ENCODE results near the gene TMEM125.

TMEM125 gene

DNA sequence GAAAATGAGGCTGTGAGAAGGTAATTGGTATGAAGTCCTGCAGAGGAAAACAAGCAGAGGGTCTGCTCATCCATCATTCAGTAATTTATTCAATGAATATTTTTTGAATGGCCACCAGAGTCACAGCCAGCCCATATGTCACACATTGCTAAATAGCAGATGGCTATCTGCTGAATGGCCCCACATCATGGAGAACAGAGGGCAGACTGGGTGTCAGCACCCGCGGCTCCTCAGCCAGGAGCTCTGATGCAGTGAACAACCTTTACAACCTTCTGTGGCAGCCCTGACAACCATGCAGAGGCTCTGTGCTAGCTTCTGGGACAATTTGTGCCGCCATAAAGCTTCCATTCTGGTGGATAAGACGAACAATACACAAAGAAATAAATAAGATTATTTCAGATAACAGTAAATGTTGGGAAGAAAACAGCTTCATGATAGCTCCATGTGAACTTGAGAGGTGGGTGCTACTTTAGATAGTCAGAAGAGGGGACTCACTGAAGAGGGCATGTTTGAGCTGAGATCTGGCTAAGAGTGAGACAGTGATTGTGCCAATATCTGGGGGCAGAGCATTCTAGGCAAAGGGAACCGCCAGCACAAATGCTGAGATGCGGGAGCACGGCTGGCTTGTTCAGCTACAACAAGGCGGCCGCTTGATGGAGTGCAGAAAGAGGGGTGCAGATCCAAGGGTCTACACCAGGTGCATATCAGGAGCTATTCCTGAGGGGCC is 18.4 kb downstream of the TMEM125 start:
- Histone ChIP-seq H3K27ac (no peak overlapping the region), H3K4me3 (no peak overlapping the region)

DNA sequence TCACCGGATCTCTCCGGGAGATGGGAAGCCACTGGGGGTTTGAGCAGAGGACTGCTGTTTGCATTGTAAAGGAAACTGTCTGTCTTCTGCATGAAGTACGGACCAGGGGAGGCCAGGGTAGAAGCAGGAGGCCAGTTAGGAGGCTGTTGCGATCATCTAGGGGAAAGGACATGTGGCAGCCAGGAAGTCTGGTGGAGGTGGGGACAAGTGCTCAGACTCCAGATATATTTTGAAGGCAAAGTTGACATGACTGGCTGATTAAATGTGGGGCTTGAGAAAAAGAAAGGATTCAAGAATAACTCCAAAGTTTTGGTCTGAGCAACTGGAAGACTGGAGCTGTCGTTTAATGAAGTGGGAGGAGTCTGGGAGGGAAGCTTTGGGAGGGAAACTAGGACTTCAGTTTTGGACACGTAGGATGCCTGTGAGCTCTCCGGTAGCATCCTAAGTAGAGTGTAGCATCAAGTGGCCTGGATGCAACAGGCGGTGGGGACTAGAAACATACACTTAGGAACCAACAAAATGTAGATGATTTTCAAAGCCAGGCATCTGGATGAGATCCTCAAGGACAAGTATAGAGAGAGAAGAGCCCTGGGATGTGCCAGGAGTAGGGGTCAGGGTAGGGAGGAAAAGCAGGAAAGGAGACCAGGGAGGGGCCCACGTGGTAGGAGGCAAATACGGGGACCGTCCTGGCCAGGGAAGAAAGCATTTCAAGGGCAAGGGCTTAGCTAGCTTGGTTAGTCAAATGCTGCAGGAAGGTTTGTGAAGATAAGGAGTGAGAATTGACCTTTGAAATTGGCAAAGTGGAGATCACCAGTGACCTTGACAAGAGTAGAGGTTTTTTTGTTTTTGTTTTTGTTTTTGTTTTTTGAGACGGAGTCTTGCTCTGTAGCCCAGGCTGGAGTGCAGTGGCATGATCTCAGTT is 19.3 kb downstream of the TMEM125 start:
- H3K27ac ChIP-seq, result no peak overlapping the region
- H3K4me3 ChIP-seq, result no peak overlapping the region

DNA sequence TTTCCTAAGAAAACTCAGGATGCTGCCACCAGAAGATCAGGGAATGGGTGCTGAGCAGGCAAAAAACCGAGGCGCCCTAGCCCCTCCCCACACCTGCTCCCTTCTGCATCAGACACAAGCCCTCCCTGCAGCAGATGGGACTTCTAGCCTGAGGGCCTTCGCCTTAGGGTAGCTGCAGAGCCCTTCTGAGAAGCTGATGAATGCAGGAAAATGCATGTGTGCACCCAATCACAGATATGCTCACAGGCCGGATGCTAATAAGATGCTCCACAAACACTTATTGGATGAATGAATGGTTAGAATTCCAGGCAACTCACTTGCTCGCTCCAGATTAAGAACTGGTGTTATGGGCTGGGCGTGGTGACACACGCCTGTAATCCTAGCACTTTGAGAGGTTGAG is 22.4 kb downstream of the TMEM125 start:
- no peak overlapping the region for H3K27ac ChIP-seq

DNA sequence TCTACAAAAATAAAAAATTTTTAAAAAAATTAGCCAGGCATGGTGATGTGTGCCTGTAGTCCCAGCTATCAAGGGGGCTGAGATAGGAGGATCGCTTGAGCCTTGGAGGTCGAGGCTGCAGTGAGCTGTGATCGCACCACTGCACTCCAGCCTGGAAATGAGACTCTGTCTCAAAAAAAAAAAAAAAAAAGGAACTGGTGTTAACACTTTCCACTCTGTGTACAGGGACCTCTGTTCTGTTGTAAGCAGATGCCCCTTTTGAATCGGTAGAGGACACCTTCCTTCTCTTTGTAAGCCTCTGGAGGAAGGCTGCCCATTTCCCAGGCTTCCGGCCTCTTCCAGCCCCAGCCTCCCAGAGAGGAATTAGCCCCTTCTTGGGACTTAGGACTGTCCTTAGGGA is 22.9 kb downstream of the TMEM125 start:
- Histone ChIP-seq H3K4me3 (no peak overlapping the region), H3K27ac (peak overlapping the region in 4 of 21 experiments; percentile 5 to 46 (median 19))

More for the DNA sequence above, 22.4 kb downstream of the TMEM125 start:
- H3K4me3 ChIP-seq, result no peak overlapping the region

DNA sequence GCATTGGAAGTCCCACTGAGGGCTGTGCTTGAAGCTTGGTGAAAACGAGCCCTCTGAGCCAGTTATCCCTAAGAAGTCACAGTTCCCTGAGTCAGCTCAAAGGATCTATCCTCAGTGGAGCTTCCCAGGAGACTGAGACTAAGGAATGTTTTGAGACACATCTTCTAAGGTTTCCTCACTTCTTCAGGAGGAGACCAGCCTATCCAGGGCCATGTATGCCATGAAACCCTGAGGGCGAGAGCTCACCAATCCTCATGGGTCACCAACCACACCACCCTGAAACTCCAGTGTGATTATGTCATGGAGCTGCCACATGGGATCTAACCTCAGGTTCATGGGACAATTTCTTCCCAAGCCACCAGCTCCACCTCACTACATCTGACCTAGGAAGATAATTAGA is 23.4 kb downstream of the TMEM125 start:
- H3K27ac ChIP-seq, result peak overlapping the region in 6 of 21 experiments; percentile 10 to 83 (median 42)
- no peak overlapping the region for H3K4me3 ChIP-seq

DNA sequence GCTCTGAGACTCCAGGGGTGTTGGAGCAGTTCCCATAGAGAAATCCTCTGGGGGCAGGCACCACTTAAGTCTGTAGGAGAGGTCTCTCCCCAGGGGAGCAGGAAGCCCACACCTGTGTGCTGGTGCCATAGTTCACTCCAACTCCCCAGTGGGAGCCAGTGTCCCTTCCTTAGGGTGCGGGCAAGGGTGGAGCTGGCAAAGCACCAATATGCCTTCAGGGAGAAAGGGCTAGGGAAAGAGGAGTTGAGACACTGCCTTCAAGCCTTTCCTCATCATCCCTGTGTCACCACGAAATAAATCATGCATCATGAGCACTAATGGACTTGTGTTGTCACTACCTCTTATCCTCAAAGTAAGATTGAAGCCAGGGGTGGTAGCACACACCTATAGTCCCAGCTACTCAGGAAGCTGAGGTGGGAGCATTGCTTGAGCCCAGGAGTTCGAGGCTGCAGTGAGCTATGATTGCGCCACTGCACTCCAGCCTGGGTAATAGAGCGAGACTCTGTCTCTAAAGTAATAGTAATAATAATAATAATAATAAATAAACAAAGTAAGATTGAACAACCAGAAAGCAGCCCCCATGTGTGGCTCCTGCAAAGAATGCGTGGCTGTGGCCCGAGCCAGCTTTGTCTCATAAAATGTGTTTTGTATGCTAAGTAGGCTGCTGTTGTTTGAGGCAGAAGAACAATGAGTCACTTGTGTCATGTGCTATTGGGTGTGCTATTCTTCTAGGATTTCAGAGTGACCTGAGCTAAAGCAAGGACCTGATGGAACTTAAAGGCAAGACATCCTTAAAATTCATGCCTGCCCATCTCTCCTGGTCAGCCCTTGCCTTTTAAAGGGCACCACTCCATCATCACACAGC is 24.3 kb downstream of the TMEM125 start:
- H3K27ac ChIP-seq, result peak overlapping the region in 16 of 21 experiments; percentile 2 to 83 (median 43)
- no peak overlapping the region for H3K4me3 ChIP-seq

DNA sequence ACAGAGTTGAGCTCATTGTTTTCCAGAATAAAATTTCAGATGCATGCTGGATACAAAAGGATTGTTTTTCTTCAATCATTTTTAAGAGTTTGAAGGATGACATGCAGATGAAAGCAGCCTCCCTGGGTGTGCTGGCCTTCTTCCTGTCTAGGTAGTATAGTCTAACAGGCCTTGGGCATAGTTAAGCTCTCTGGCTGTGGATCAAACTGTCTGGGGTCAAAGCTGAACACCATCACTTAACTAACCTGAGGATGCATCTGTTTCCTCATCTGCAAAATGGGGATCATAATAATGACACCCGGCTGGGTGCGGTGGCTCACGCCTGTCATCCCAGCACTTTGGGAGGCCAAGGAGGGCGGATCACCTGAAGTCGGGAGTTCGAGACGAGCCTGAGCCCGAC is 25.0 kb downstream of the TMEM125 start:
- peak overlapping the region in 17 of 21 experiments; percentile 7 to 83 (median 50) for H3K27ac ChIP-seq

DNA sequence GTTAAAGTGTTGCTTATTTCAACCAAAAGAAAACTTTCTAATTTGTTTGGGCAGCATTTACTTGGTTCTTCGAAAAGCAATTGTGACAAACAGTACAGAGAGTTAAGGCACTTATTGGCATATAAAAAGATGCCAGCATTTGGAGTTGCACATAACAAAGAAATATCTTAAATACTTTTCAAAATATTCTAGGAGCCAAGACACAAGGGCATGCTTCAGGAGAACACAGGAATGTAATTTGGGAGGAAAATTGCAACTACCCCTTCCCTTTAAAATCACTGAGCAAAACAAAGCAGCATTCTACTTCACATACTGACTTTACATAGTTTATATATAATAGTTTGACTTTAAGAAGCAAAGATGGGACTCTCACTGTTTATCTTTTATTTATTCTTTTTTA is 26.4 kb downstream of the TMEM125 start:
- peak overlapping the region in 8 of 21 experiments; percentile 16 to 83 (median 46) for H3K27ac ChIP-seq
- H3K4me3 ChIP-seq, result no peak overlapping the region

More for the DNA sequence above, 25.0 kb downstream of the TMEM125 start:
- no peak overlapping the region for H3K4me3 ChIP-seq

DNA sequence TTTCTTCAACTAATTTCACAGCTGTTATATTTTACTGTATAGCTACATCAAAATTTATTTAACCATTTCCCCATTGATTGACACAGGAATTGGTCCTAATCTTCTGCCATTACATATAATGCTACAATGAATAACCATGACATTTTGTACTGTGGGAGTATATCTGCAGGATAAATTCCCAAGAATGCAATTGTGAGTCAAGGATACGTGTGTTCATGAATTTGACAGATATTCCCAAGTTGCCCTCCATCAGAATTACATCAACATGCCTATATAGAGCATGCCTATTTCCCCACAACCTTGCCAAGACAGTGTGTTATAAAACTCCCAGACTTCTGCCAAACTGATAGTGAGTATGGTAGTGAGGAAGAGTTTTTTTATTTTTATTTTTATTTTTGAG is 28.3 kb downstream of the TMEM125 start:
- H3K27ac ChIP-seq, result no peak overlapping the region
- H3K4me3 ChIP-seq, result no peak overlapping the region

DNA sequence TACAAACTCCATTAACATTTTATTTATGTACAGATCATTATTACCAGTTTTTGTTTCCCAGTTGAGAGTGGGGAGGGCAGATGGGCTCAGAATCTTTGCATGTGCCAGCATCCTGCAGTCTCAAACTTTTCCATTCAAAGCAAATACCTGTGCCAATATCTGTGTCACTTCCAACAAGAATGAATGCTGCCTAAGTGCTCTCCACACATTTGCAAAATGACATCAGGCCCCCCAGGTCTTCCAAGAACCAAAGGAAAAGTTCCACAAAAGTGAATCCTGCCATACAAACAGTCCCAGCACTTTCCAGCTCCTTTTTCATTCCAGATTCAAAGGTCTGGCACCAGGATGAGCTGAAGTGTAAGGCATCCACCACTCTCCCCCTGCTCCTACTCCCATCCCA is 29.3 kb downstream of the TMEM125 start:
- H3K4me3 ChIP-seq, result no peak overlapping the region
- peak overlapping the region in 4 of 21 experiments; percentile 49 to 69 (median 58) for H3K27ac ChIP-seq

DNA sequence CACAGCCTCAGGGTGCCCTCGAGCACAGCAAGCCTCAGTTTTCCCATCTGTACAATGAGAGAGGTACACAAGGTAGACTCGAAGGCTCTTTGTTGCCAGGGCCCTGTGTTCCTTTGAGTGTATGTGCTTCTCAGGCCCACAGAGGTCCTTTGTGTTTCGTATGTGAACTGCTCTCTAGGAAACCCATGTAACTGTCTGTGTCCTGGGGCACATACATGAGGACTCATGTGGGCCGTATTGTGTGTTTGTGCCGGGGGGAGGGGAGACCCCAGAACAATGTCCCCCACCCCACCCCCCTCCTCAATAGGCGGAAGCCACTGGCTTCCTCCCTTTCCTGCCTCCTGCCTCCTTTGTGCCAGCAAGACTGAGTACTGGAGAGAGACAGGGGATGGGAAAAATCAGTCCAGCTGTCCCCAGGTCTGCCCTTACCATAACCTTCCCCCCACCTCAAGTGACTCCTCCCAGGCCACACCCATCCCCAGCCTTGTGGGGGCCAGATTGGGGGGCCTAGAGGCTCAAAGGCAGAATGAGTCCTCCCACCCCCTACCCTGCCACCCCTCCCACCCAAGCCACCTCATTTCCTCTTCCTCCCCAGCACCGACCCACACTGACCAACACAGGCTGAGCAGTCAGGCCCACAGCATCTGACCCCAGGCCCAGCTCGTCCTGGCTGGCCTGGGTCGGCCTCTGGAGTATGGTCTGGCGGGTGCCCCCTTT is 30.8 kb downstream of the TMEM125 start, which contains the start of gene TIE1:
TSS of gene TIE1 (plus strand) at position 605 of the 717 bp plus-strand sequence. CDS start at position 695, 90 bp downstream.
- Histone ChIP-seq H3K4me3 (peak within 1 kb of the TSS in 5 of 7 experiments; percentile 3 to 27 (median 17)), H3K27ac (peak within 1 kb of the TSS in 10 of 21 experiments; percentile 4 to 69 (median 32))

DNA sequence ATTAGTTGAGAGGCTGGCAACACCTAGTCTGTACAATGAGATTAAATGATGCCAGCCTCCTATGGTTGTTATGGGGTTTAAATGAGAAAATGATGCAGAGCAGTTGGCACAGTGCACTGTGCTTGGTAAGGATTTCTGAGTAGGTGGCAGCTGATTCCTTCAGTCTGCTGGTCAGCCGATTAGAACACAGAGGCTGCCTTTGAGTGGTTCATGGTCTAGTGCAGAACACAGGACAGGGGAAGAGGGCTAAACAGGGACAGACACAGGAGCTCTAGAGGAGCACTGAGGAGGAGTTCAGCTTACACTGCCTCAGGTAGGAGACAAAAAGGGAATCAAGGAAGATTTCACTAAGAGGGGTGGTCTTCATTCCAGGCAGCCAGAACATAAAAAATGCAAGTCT is 32.4 kb downstream of the TMEM125 start:
- peak overlapping the region in 1 of 21 experiments; percentile 69 for H3K27ac ChIP-seq

DNA sequence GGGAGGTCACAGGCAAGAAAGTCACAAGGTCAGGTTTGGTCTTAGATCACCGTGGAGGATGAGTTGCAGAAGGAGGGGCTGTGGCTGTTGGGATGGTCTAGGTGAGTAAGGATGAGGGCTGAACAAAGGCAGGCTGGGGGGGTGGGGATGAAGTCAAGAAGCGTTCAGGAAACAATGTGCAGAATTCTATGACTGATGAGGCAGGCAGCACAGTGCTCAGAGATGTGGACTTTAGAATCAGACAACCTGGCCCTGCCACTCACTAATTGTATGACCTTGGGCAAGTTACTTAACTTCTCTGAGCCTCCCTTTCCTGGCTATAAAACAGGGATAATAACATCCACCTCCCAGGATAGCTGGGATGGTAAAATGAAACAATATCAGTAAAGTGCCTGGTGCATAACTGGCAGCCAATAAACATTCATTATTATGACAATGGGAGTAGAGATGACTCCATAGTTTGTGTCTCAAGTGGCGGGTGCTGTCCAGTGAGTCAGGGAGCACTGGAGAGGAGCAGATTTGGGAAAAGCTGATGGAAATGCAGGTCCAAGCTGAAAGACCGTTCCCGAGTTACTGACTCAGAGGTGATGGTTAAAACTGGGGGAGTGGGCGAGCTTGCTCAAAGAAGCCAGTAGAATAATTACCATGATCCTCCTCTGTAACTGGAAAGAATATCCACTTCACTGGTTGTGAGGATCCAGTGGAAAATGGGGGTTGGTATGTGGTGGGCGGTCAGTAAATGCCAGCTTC is 33.1 kb downstream of the TMEM125 start:
- peak overlapping the region in 1 of 7 experiments; percentile 27 for H3K4me3 ChIP-seq
- peak overlapping the region in 1 of 21 experiments; percentile 43 for H3K27ac ChIP-seq

More for the DNA sequence above, 32.4 kb downstream of the TMEM125 start:
- peak overlapping the region in 1 of 7 experiments; percentile 27 for H3K4me3 ChIP-seq

DNA sequence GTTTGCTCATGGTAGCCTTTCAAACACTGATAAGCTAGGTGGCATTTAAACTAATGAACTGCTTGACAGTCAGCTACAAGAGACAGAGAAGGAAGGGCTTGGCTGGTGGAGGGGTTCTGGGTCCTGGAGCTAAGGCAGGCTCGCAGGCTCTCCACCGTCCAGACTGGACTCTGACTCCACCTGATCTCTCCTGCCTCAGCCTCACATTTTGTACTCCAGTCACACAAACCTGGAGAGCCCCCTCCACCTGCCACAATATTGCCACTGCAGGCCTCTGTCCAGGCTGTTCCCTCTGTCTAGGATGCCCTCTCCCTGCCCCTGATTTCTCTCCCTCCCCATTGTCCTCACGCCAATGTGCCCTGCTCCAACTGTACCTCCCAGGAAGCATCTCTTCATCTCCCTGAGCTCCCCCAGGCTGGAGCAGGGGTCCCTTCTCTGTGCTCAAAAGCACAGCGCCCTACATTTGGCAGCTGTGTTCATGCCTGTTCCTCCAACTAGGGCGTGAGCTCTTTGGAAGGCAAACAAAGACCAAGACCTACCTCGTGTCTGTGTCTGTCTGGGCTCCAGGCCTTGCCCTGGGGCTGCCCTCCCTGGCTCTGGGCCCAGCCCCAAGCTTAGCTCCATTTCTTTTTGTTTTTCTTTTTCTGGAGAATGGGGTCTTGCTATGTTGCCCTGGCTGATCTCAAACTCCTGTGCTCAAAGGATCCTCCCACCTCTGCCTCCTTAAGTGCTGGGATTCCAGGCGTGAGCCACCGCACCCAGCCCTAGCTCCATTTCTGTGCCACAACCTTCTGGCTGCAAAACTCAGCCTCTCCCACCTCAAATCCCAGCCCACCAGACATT is 33.9 kb downstream of the TMEM125 start:
- Histone ChIP-seq H3K4me3 (no peak overlapping the region), H3K27ac (peak overlapping the region in 5 of 21 experiments; percentile 1 to 43 (median 7))

DNA sequence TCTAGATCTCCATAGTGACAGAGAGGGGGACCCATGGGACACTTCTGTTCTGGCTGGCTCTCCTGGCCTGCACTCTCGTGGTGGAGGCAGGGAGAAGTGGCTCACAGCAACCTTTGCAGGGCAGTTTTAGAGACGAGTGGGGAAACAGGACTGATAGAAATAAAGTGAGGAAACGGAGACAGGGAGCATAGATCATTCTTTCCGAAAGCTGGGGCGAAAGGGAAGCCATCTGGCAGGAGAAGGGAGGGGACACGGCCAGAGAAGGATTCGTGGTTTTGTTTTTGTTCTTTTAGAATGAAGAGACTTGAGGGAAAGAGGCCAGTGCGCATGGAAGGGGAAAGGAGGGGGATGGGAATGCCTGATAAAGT is 34.5 kb downstream of the TMEM125 start:
- H3K27ac ChIP-seq, result peak overlapping the region in 7 of 21 experiments; percentile 3 to 29 (median 8)
- H3K4me3 ChIP-seq, result no peak overlapping the region

DNA sequence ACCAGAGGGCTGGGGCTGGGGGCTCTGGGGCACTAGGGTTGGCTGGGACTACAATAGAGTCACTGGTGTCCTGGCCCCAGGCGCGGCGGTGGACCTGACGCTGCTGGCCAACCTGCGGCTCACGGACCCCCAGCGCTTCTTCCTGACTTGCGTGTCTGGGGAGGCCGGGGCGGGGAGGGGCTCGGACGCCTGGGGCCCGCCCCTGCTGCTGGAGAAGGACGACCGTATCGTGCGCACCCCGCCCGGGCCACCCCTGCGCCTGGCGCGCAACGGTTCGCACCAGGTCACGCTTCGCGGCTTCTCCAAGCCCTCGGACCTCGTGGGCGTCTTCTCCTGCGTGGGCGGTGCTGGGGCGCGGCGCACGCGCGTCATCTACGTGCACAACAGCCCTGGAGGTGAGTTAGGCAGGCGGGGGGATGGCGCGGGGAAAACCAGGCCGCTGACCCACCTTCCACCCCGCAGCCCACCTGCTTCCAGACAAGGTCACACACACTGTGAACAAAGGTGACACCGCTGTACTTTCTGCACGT is 35.1 kb downstream of the TMEM125 start:
- H3K4me3 ChIP-seq, result no peak overlapping the region
- H3K27ac ChIP-seq, result peak overlapping the region in 6 of 21 experiments; percentile 3 to 29 (median 16)

DNA sequence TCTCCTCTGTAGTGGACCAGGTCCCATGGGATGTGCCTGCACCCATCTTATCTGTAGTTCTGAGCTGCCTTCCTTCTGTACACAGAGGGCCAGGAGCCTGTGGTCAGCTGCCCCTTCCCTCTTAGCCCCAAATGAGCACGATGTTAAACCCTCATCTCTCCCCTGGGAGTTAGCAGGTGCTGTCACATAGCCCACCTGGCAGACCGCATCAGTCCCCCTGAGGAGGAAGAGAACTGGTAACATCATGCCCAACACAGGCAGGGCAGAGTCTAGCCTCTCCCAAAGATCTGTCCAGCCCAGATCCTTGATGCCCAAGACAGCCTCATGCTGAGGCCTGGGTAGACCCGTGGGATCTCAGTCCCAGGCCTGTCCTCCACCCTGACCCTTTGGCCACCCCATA is 35.7 kb downstream of the TMEM125 start:
- Histone ChIP-seq H3K4me3 (no peak overlapping the region), H3K27ac (no peak overlapping the region)
